A204.1 (cell line): ENCODE results near the gene ASAP2.

Source experiments
- FAIRE-seq: peaks from 2 replicates; lab custom pipeline; 2012; peaks lifted over from hg19 to GRCh38; lab: Jason Lieb, UNC

The ASAP2 gene

DNA sequence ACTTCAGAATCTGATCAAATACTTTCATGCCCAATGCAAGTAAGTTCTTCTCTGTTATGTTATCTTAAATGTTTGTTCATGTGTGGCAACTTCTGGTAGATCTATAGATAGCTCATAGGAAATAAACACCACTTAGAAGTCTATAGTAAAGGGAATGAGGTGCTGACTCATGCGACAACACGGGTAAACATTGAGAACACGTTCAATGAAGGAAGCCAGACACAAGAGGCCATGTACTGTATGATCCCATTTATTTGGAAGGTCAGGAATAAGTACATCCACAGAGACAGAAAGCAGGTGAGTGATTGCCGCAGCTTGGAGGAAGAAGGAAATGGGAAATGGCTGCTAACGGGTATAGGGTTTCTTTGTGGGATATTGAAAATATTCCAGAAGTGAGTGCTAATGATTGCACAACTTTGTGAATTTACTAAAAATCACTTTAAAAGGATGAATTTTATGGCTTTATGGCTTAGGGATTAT, 121.3 kb downstream of the ASAP2 start:
- no peak for FAIRE-seq

DNA sequence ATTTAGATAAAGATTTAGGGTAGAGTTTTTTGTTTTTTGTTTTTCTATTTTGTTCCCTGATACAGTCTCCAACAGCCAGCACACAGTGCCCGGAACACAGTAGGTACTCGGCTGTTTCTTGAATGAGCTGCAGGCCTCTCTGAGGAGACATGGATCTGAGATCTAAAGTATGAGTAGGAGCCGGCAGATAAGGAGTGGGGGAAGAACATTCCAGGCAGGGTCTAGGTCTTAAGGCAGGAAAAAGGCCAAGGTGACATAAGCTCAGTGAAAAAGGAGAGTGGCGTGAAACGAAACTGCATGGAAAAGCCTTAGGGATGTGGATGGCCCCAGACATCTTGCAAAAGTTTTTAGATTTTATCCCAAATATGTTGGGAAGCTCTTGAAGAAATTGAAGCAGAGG, 122.3 kb downstream of the ASAP2 start:
- FAIRE-seq = no peak

DNA sequence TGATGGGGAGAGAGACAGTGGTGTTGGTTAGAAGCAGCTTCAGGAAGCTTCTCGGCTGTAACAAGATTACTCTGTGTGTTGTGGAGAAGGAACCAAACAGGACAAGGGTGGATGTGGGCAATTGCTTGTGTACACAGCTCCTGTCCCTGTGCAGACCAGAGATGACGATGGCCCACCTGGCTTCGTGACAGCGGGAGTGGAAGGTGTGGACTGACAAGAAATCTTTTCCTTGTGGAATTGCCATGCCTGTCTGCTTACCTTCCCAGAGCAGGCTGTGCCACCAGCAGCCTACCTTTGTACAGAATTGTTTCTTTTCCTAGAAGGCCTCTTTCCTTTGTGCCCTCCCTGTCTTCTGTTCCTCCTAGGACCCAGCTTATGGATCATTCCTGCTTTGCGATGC, 122.9 kb downstream of the ASAP2 start:
- no peak for FAIRE-seq

DNA sequence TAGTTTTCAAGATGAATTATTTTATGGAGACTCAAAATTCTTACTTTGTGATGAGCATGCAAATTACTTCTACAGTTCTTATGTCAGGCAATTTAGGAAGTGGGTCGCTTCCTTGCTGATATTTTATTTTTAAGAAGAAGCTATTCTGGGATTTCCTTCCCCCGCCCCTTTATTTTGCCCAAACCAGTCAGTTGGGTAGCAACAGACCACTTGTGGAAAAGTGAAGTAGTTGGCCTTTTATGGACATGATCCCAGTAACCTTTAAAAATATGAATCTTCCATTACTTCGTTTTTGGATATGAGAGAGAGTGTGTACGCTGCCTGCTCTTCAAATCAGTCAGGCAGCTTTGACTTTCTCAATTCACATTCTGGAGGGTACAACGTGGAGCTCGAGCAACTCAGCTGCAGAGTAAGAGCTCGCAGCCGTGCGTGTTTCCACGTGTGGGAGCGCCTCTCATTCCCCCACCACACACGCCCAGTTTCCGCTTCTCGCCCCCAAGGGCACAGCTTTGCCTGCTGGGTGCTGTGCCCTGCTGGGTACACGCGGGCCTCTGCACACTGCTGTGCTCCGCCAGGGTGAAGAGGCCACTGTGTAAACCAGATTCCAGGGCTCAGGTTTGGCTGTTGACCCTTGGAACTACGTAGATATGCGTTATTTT, 124.1 kb downstream of the ASAP2 start:
- no peak for FAIRE-seq

DNA sequence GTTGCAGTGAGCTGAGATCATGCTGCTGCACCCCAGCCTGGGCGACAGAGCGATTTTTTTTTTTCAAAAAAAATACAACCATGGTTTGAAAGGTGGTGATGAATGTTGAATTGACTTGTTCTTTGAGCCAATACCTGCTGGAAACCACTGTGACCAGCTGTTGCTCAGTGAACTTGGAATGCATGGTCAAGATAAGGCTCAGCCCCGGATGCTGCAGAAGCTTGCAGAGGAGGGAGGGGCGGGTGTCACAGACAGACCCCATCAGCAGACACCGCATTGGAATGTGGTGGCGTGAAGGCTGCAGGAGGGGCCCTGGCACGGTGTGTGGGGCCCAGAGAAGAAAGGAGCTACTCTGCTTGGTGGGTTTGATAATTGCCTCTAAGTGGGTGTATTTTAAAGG, 125.1 kb downstream of the ASAP2 start:
- no peak for FAIRE-seq

DNA sequence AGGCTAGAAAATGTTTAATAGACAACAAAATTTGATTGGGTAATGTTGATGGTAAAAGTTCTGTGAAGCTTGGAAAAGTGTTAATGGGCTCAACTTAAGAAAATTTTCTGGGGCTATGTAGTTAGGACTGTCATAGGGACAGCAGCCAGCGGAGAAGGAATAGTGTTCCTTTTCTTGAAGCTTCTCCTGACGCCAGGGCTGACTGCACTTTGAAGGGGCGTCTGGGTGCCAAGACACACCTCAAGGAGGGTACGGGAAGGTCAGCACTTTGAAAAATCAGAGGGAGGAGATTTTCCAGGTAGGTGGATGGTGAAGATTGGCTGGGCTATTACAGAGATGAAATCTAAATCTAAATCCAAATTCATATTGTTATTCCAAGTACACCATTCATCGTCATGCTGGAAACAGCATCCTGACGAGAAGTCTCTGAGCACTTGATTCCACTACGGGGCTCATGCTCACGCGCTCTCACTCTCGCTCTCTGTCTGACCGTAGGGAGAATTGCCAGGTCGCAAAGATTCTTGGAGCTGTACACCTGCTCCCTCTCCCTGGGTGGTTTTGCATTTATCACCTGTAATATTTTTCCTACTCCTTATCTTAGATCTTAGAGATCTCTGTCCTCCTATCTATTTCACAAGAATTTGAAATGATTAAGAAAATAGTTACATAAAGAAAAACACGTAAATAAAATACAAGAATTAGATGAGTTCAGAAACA, 125.7 kb downstream of the ASAP2 start:
- FAIRE-seq = no peak

DNA sequence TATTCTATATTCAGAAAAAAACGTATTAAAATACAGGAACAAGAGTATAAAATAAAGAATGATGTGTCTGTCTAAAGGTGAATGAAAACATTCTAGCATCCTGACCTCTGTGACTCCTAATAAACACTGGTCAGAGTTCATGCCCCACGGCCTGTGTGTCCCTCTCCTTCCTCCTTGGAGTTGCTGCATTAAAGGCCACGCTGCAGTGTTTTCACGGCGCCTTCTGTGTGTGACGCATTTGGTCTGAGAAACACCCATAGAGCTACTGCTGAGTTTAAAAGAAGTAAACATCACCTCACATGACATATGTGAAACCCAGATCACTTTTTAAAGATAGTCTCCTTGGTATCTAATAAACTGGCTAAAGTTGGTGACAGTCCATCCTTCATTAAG, 126.2 kb downstream of the ASAP2 start:
- FAIRE-seq = no peak

DNA sequence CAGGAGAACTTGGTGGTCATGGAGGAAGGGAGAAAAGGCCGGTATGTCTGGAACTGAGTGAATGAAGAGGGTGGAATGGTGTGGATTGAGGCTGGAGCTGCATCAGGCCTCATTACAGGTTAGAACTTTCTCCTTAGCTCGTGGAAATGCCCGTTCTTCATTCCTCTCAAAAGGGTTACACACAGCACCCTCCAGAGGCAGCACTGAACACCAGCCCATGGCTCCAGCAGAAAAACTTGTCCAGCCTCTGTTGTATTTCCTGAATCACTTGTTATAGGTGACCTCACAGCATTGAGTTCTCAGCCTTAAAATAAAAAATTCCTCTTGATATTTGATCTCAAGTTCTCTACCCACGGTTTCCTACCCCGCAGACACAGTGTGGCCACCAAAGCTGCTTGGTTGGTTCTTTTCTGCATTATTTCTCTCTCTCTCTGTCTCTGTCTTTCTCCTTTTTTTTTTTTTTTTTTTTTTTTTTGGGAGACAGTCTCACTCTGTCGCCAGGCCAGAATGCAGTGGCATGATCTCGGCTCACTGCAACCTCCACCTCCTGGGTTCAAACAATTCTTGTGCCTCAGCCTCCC, 127.1 kb downstream of the ASAP2 start:
- no peak for FAIRE-seq

DNA sequence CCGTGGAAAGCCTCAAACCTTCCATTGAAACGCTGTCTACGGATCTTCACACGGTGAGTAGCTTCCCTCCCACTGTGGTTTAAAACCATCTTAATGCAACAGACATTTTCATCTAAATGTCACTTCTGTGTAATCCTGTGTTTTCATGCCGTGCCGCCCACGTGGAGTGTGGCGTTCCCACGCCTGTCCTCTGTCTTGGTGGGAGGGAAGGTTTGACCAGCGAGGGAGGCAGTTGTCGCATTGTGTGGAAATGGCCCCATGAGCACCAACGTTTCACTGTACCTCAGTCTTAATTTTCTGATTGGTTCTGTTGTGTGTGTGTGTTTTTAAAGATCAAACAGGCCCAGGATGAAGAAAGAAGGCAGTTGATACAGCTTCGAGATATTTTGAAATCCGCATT, 128.1 kb downstream of the ASAP2 start:
- FAIRE-seq = no peak

DNA sequence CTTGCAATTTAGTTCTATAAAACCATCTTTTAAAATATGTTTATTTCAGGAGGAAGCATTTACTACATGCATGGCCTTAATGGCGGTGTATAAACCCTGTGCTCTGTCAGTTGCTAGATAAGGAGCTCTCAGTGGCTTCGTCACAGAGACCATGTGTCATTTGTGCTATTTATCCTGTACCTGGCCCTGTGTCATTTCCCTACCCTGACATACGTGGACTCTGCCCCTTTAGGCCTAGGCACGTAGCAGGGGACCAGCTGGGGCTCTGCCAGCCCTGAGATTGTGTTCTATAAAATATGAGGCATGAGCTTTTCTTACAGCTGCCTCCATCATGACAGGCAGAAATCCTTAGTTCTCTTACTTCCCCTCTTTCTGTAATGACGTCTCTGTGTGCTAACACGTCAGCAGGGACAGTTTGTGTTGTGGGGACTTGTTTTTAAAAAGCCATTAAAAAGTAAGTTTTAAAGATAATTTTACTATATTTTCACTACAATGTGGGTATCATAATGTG, 128.8 kb downstream of the ASAP2 start:
- FAIRE-seq = no peak

DNA sequence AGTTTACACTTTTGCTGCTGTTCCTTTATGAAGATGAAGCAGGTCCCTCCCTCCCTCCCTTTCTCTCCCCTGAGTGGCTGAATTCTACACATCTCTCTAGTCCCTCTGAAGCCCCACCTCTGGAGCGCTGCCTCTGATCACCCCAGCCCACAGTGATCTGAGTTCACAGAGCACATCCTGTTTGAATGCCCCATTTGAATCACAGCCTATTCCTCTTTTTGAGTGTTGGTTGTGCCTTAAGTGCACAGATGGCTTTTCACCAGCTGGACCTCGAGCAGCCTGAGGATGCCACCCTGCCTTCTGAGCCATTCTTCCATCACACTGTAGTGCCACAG, 129.6 kb downstream of the ASAP2 start:
- no peak for FAIRE-seq

DNA sequence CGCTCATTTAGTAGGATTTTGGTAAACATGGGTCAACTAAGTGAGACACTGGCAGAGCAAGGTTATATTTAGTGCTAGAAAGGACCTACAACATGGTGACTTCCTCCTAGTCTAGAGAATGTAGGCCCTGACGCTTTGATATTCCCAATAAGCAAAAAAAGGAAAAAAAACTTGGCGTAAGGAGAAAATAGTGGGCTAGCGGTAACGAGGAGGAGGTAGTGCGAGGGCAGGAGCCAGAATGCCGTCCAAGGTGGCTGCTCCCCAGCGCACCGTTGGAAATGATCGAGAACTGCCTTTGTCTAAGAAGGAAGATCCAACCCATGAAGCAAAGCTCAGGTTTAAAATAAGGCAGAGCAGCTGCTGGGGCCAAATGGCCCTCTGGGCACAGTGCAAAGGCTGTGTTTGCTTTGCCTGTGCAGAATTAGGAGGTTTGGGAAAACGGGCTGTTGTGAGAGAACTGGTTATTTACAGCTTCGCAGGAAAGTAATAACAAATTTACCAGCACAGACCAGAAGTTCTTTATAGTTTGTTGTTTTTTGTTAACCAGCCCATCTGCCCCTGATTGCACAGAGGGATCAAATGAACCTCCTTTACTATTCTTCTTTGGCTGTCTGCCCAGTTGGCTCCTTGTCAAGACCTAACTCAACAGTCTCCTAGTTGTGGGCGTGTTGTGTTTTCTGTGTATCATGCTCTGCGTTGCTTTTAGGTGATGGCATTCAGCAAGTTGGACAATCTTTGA, 130.1 kb downstream of the ASAP2 start:
- FAIRE-seq = no peak

DNA sequence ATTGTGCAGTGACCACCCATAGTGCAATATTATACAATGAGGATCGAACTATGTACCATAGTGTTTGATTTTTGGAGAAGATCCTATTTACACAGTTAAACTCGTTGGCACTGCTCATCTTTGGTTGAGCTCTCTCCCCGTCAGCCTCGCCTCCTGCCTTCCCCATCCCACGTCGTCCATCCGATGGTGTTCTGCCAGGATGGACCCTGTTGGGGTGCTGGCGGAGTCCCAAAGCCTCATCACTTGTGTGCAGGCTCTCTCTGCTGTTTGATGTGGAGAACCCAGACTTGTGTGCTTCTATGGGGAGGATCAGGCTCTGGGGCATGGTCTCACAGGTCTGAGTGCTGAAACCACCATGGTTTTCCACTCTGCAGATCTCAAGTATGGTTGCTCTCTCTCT, 131.3 kb downstream of the ASAP2 start:
- FAIRE-seq = no peak

DNA sequence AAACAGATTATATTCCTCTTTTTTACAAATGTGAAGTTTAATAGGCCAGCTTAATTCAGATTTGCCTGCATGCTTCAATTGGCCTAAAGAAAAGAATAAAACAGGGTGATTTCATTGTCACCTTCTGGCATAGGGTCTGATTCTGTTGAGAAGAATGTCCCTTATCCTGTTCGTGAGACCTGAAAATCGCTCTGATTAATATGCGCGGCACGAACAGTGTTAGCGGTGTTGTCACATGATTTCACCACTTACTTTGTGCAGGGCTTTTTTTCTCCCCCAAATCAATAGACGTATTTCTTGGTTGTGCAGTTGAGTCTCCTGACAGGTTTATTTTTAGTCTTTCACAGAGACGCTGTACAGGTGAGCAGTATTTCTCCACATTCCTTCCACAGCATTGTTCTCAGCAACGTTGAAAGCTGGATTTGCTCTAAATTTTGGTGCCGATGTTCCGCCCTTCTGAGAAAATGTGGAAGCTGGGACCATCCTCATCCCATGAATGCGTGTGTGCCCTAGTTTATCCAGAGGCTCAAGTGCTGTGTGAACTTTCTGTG, 134.8 kb downstream of the ASAP2 start:
- FAIRE-seq = no peak

DNA sequence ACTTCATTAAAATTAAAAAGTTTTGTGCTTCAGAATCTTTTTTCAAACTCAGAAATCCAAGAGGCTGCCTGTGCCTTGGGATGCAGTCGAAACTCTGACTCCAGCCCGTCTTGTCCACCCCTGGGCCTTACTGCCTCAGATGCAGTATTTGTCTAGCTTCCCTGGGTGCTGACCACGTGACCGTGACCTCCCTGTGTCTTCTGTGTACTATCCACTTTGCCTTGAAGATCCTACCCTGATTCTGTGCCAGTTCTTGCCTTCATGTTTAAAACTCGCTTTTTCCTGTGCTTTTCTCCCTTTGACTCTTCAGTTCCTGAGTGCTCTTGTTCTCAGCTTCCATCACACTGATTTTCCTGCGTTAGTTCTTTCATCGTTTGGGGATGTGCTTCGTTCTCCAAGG, 136.0 kb downstream of the ASAP2 start:
- no peak for FAIRE-seq

DNA sequence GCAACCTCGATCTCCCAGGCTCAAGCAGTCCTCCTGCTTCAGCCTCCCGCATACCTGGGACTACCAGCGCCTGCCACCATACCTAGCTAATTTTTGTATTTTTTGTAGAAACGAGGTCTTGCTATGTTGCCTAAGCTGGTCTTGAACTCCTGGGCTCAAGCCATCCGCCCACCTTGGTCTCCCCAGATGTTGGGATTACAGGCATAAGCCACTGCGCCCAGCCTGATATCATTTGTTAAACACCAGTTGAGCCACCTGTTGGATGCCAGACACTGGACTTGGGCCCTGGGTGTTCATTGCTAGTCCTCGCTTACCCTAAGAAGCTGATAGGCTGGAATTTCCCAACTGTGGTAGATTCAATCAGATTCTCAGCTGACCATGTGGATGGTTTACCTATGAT, 136.9 kb downstream of the ASAP2 start:
- FAIRE-seq = no peak

DNA sequence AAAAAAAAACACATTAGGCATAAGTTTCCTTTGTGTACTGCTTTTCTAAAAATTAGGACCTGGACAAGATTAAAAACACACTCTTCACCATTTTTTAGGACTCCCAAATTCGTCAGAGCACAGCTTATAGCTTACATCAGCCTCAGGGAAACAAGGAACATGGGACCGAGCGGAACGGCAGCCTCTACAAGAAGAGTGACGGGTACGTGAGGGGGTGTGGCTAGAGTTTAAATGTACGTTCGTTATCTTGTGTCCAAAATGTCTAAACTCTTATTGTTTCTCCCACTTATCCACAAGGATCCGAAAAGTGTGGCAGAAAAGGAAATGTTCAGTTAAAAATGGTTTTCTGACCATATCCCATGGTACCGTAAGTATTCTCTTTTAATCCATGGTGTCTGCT, 137.8 kb downstream of the ASAP2 start:
- no peak for FAIRE-seq

DNA sequence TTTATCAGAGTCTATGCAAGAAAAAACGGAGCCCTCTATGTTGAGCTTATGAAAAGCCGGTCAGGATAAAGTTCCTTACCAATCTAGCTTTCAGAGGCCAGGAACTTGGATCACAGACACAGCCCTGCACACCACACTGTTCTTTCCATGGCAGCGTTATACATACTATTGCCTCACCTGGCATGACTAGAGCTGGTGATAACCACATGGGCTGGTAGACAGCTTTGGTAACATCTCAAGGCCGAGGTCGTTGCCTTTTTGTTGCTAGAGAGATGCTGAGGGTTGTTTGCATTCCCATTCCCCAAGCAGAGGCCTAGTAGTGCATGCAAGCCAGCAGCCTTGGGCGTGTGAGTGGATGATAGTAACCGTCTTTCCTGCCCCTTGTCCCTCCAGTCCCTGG, 138.7 kb downstream of the ASAP2 start:
- FAIRE-seq = no peak

DNA sequence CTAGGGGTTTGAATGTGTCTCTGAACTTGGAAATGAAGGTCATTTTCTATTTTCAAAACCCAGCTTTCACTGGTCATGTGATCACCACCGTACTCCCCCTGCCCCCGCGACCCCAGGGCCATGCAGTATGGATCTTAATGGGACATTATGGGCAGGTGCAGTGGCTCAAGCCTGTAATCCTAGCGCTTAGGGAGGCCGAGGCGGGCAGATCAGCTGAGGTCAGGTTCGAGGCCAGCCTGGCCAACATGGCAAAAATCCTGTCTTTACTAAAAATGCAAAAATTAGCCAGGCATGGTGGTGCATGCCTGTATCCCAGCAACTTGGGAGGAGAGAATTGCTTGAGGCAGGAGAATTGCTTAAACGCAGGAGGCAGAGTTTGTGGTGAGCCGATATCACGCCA, 139.4 kb downstream of the ASAP2 start:
- FAIRE-seq = no peak

DNA sequence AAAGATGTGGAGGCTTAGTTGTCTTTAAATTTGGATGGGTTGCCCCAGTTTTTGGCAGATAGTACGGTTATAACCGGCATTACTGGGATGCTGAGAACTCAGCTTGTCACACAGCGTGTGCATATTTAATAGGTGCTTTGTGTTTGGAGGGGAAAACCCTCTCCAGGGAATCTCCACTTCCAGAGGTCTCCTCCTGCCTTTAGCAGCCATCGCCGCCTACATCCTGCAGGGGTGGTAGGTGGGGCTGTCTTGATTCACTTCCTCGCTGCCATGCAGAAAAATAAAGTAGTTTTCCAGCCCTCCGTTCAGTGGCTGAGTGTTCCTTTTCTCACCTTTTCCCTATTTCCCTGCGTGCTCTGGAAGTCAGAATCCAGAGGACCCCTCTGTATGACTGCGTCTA, 140.3 kb downstream of the ASAP2 start:
- FAIRE-seq = no peak

DNA sequence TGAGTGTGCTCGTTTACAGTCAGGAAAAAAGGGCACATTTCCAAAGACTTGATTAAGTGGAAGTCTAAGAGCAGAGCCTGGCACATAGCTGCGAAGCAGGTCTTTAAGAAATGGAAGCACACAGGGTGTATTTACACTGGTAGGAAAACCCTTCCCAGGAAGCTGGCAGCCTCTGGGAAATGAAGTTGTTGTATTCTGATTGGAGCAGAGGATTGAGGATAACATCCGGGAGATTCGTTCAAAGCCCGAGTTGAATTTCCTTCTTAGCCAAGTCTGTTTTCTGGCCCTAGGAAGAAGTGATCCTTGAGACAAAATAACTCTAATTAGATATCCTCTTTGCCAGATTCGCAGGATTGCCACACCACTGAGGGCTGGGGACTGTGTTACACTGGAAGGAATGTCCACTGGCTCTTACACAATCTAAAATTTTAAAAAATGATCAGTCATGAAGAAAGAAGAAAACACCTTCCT, 140.8 kb downstream of the ASAP2 start:
- FAIRE-seq = no peak

DNA sequence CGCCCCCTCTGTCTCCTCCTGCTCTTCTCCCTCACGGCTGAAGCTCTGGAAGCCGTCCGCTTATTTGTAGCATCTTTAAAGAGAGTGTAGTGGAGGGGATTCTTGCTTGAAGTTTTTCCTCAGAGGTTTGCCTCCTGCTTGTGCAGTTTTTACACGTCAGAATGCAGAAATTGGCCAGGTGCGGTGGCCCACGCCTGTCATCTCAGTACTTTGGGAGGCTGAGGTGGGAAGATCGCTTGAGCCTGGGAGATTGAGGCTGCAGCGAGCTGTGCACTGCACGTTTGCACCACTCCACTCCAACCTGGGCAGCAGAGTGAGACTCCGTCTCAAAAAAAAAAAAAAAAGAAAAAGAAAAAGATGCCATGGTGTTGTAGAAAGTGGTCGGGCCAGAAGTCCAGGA, 147.7 kb downstream of the ASAP2 start:
- no peak for FAIRE-seq

DNA sequence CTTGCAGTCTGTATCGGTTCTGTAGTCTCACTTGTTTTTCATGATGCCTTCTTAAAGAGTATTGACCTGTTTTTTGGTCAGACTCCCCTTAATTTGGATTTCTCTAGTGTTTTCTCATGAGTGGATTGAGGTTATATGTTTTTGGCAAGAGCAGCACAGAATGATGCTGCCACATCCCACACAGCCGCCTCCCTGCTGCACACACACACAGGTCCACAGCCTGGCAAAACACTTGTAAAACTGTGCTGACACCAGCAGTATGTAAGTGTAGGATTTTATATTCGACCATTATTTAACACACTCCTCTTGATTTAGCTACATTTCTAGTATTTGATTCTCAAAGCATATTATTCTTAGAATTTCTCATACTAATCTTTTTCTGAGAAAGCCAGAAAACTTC, 148.7 kb downstream of the ASAP2 start:
- no peak for FAIRE-seq
